HL-60 (cell line): ENCODE data around the gene TRMU.

ENCODE experiments used
- POLR2AphosphoS5 ChIP-seq: IDR thresholded peaks from 2 replicates; pipeline ENCODE4 v1.6.1; 2012; ENCODE audit warnings: low read depth
- TF ChIP-seq, protein P1 (sequence below): IDR thresholded peaks from one replicate; pipeline ENCODE4 v1.5.1; 2011; ENCODE audit warnings: low read length, control low read depth, inconsistent platforms; ENCODE audit not compliant: insufficient read depth

DNA sequence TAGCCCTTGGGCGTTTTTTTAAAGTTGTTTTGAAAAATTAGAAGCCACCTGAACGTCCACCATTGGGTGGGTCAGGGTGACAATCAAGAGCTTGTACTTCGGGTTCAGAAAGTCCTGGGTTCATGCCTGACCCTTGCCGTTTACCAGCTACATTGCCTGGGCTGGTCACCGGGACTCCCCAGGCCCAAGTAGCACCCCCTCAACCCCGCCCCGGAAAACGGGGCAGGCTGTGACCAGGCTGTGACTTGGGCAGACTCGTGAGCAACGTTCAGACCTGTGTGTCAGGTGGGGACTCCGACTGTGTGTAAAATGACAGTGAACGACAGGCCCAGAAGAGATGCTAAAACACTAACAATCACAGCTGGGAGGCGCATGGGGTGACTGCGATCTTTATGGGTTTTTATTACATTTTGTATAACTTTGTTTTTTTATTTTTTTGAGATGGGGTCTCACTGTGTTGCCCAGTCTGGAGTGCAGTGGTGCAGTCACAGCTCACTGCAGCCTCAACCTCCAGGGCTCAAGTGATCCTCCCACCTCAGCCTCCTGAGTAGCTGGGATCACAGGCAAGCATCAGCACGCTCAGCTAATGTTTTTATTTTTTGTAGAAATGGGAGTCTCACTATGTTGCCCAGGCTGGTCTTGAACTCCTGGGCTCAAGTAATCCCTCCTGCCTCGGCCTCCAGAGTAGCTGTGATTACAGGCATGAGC is 56.8 kb downstream of the TRMU start:
- TF ChIP-seq, protein P1, sequence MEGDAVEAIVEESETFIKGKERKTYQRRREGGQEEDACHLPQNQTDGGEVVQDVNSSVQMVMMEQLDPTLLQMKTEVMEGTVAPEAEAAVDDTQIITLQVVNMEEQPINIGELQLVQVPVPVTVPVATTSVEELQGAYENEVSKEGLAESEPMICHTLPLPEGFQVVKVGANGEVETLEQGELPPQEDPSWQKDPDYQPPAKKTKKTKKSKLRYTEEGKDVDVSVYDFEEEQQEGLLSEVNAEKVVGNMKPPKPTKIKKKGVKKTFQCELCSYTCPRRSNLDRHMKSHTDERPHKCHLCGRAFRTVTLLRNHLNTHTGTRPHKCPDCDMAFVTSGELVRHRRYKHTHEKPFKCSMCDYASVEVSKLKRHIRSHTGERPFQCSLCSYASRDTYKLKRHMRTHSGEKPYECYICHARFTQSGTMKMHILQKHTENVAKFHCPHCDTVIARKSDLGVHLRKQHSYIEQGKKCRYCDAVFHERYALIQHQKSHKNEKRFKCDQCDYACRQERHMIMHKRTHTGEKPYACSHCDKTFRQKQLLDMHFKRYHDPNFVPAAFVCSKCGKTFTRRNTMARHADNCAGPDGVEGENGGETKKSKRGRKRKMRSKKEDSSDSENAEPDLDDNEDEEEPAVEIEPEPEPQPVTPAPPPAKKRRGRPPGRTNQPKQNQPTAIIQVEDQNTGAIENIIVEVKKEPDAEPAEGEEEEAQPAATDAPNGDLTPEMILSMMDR, result no peak
- TF ChIP-seq POLR2AphosphoS5, result no peak
